ENCODE data around the gene GALM.

The GALM gene

DNA sequence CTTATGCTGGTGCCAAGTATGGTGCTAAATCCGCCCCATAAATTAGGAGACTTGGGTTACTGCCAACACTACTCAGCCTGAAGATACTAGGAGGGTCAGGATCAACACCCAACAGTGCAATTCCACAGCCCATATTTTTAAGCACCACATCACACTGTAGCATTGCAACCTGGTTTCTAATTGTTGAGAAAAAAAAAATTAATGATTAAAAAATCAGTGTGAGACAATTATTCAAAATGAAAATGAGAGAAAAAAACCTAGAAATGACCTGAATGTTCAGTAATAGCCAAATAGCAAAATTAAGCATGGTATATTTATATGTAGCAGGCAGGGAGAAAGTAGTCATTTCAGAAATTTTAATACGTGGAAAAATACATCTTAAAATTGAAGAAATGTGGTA is 33.9 kb upstream of the GALM start:
- no peak overlapping the region for H3K27ac ChIP-seq (ENCODE audit: low read depth, low read length)

DNA sequence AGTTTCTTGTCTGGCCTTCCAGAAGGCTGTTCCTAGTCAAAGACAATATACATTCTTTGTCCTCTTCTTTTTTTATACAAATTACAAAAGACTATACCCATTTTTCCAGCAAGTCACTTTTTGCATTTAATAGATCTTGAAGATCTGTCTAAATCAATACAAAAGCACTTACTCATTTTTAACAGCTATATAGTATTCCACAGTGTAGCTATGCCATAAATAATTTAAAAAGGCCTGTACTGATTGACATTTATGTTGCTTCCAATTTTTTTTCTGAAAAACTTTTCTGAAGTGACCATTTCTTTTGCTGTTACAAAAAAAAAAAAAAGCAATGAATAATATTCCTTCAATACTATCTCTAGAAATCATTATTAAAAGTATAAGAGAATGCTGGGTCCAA is 32.9 kb upstream of the GALM start:
- Histone ChIP-seq H3K79me2 (ENCODE audit: insufficient read depth, low read length) (no peaks in the 10 kb centered on the region), H3K36me3 (ENCODE audit: low read length) (no peaks in the 10 kb centered on the region), H3K27me3 (ENCODE audit: low read length) (no peaks in the 10 kb centered on the region), H3K9me3 (ENCODE audit: insufficient read depth, low read length) (no peaks in the 10 kb centered on the region), H2AFZ (ENCODE audit: low read depth, low read length, severe bottlenecking) (no peak overlapping the region), H3F3A (ENCODE audit: insufficient read depth) (no peaks in the 10 kb centered on the region), H3K27ac (ENCODE audit: low read depth, low read length) (no peak overlapping the region), H4K20me1 (ENCODE audit: low read depth, low read length) (no peaks in the 10 kb centered on the region), H3K9me2 (replicated peaks; ENCODE audit: insufficient read depth, low read length) (no peaks in the 10 kb centered on the region), H3K4me3 (ENCODE audit: insufficient read depth, low read length, poor library complexity, severe bottlenecking) (no peak overlapping the region), H3K4me2 (ENCODE audit: low read depth, low read length, poor library complexity, severe bottlenecking) (no peak overlapping the region), H3K9ac (ENCODE audit: low read length) (no peak overlapping the region)
- no peak for TF ChIP-seq EZH2phosphoT487 (conservative IDR thresholded peaks at IDR 0.05; ENCODE audit: low read length)
- TF ChIP-seq, protein P1, sequence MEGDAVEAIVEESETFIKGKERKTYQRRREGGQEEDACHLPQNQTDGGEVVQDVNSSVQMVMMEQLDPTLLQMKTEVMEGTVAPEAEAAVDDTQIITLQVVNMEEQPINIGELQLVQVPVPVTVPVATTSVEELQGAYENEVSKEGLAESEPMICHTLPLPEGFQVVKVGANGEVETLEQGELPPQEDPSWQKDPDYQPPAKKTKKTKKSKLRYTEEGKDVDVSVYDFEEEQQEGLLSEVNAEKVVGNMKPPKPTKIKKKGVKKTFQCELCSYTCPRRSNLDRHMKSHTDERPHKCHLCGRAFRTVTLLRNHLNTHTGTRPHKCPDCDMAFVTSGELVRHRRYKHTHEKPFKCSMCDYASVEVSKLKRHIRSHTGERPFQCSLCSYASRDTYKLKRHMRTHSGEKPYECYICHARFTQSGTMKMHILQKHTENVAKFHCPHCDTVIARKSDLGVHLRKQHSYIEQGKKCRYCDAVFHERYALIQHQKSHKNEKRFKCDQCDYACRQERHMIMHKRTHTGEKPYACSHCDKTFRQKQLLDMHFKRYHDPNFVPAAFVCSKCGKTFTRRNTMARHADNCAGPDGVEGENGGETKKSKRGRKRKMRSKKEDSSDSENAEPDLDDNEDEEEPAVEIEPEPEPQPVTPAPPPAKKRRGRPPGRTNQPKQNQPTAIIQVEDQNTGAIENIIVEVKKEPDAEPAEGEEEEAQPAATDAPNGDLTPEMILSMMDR (IDR thresholded peaks at IDR 0.05; ENCODE audit: insufficient read depth, low read length, poor library complexity, severe bottlenecking), result no peak

More for the DNA sequence above, 33.9 kb upstream of the GALM start:
- H3K27me3 ChIP-seq (ENCODE audit: low read length), result no peaks in the 10 kb centered on the region
- no peaks in the 10 kb centered on the region for H3K9me3 ChIP-seq (ENCODE audit: insufficient read depth, low read length)
- H4K20me1 ChIP-seq (ENCODE audit: low read depth, low read length), result no peaks in the 10 kb centered on the region
- H3K36me3 ChIP-seq (ENCODE audit: low read length), result no peaks in the 10 kb centered on the region
- H3K79me2 ChIP-seq (ENCODE audit: insufficient read depth, low read length), result no peaks in the 10 kb centered on the region
- no peak for TF ChIP-seq EZH2phosphoT487 (conservative IDR thresholded peaks at IDR 0.05; ENCODE audit: low read length)
- TF ChIP-seq, protein P1 (IDR thresholded peaks at IDR 0.05; ENCODE audit: insufficient read depth, low read length, poor library complexity, severe bottlenecking), result no peak
- no peak overlapping the region for H3K4me3 ChIP-seq (ENCODE audit: insufficient read depth, low read length, poor library complexity, severe bottlenecking)
- H2AFZ ChIP-seq (ENCODE audit: low read depth, low read length, severe bottlenecking), result no peak overlapping the region
- no peaks in the 10 kb centered on the region for H3K9me2 ChIP-seq (replicated peaks; ENCODE audit: insufficient read depth, low read length)
- no peak overlapping the region for H3K4me2 ChIP-seq (ENCODE audit: low read depth, low read length, poor library complexity, severe bottlenecking)
- H3F3A ChIP-seq (ENCODE audit: insufficient read depth), result no peaks in the 10 kb centered on the region
- H3K9ac ChIP-seq (ENCODE audit: low read length), result no peak overlapping the region

DNA sequence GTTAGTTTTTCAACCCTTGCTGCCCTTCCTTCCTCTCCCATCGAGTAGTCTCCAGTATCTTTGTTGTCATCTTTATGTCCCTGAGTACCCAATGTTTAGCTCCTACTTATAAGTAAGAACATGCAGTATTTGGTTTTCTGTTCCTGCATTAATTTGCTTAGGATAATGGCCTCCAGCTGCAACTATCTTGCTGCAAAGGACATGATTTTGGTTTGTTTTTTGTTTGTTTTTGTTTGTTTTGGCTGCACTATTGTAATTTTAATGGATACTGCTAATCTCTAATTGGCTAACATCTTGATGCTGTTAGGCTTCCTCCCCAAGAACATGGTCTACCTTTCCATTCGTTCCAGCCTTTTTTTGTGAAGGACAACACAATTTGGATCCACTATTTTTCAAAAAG is 32.0 kb upstream of the GALM start:
- Histone ChIP-seq H4K20me1 (ENCODE audit: low read depth, low read length) (no peaks in the 10 kb centered on the region), H3K36me3 (ENCODE audit: low read length) (no peaks in the 10 kb centered on the region), H3K4me3 (ENCODE audit: insufficient read depth, low read length, poor library complexity, severe bottlenecking) (no peak overlapping the region), H2AFZ (ENCODE audit: low read depth, low read length, severe bottlenecking) (no peak overlapping the region), H3K4me2 (ENCODE audit: low read depth, low read length, poor library complexity, severe bottlenecking) (no peak overlapping the region), H3K9ac (ENCODE audit: low read length) (no peak overlapping the region), H3K79me2 (ENCODE audit: insufficient read depth, low read length) (no peaks in the 10 kb centered on the region), H3K27me3 (ENCODE audit: low read length) (no peaks in the 10 kb centered on the region), H3K9me3 (ENCODE audit: insufficient read depth, low read length) (no peaks in the 10 kb centered on the region), H3F3A (ENCODE audit: insufficient read depth) (no peaks in the 10 kb centered on the region), H3K9me2 (replicated peaks; ENCODE audit: insufficient read depth, low read length) (no peaks in the 10 kb centered on the region), H3K27ac (ENCODE audit: low read depth, low read length) (no peak overlapping the region)
- TF ChIP-seq EZH2phosphoT487 (conservative IDR thresholded peaks at IDR 0.05; ENCODE audit: low read length), result no peak
- TF ChIP-seq, protein P1 (IDR thresholded peaks at IDR 0.05; ENCODE audit: insufficient read depth, low read length, poor library complexity, severe bottlenecking), result no peak

Measured in SU-DHL-6 (cell line).